OCI-LY3 (cell line): ENCODE measurements around the gene TANGO2.

Experiments
- H2AFZ ChIP-seq: fragments of 200-600, 300-600 bp; shearing (Covaris generic); 2 replicates; pipeline ENCODE4 v1.6.0; 2014; ENCODE audit warnings: antibody characterized with exemption, low read depth, low read length
- H3K27ac ChIP-seq: fragments of 200-600, 300-600 bp; sonication (generic); 2 replicates; pipeline ENCODE4 v1.5.1; 2014; ENCODE audit warnings: mild to moderate bottlenecking, low read length, moderate library complexity, mixed read lengths
- H3K27me3 ChIP-seq: fragments of 200-600, 300-600 bp; sonication (generic); 2 replicates; pipeline ENCODE4 v1.6.1; 2014; ENCODE audit warnings: low read depth, low read length, mixed read lengths
- H3K36me3 ChIP-seq: fragments of 200-600, 300-600 bp; sonication (generic); replicated peaks from 2 replicates; pipeline ENCODE3; 2014; ENCODE audit warnings: low read depth, low read length, mixed read lengths
- H3K4me1 ChIP-seq: fragments of 300-600, 200-600 bp; sonication (generic); 2 replicates; pipeline ENCODE4 v1.6.1; 2014; ENCODE audit warnings: low read length, mixed read lengths
- H3K4me2 ChIP-seq: fragments of 200-600, 300-600 bp; sonication (generic); 2 replicates; pipeline ENCODE4 v1.6.1; 2014; ENCODE audit warnings: low read length, mixed read lengths
- H3K4me3 ChIP-seq: fragments of 300-600, 200-600 bp; sonication (generic); 2 replicates; pipeline ENCODE4 v1.5.1; 2014; ENCODE audit warnings: antibody characterized with exemption, mild to moderate bottlenecking, low read length, moderate library complexity
- H3K79me2 ChIP-seq: fragments of 300-600, 200-600 bp; shearing (Covaris generic); 2 replicates; pipeline ENCODE4 v1.6.1; 2014; ENCODE audit warnings: mild to moderate bottlenecking, low read length, mixed read lengths
- H3K9ac ChIP-seq: fragments of 300-600, 200-600 bp; shearing (Covaris generic); 2 replicates; pipeline ENCODE4 v1.6.0; 2014; ENCODE audit warnings: mild to moderate bottlenecking, low read length, moderate library complexity
- H3K9me3 ChIP-seq: fragments of 200-600, 300-600 bp; shearing (Covaris generic); 2 replicates; pipeline ENCODE4 v1.6.1; 2014; ENCODE audit warnings: low read length, mixed read lengths; ENCODE audit not compliant: insufficient read depth
- H4K20me1 ChIP-seq: fragments of 200-600, 300-600 bp; sonication (generic); 2 replicates; pipeline ENCODE4 v1.6.1; 2016; ENCODE audit warnings: low read length, mixed read lengths; ENCODE audit not compliant: insufficient read depth
- CTCF ChIP-seq: fragments of 200-600, 300-600 bp; sonication (generic); IDR thresholded peaks from 2 replicates; pipeline ENCODE4 v1.5.1; 2014; ENCODE audit warnings: antibody characterized with exemption, low read length, low read depth
- EZH2phosphoT487 ChIP-seq: fragments of 200-600 bp; shearing (Covaris generic); IDR thresholded peaks from 2 replicates; pipeline ENCODE4 v1.6.1; 2018; ENCODE audit warnings: antibody characterized with exemption, mixed run types, low read depth

The TANGO2 gene

GRCh38 chr22:20044495-20045151, 23.7 kb downstream of the TANGO2 start:
- H3K9me3 ChIP-seq = no peaks in the 10 kb centered on the region
- no peak overlapping the region for H2AFZ ChIP-seq
- no peak overlapping the region for H3K9ac ChIP-seq
- no peak overlapping the region for H3K4me2 ChIP-seq
- no peaks in the 10 kb centered on the region; the same call in 1 of the 2 replicates for H4K20me1 ChIP-seq
- H3K4me3 ChIP-seq = no peak overlapping the region
- H3K36me3 ChIP-seq = peaks cover 39% of the 10 kb centered on the region
- TF ChIP-seq CTCF = no peak
- no peak for TF ChIP-seq EZH2phosphoT487
- no peaks in the 10 kb centered on the region for H3K27me3 ChIP-seq
- H3K79me2 ChIP-seq = no peaks in the 10 kb centered on the region
- H3K27ac ChIP-seq = no peak overlapping the region
- H3K4me1 ChIP-seq = no peaks in the 10 kb centered on the region

GRCh38 chr22:20046730-20047129, 25.8 kb downstream of the TANGO2 start:
- no peaks in the 10 kb centered on the region for H3K79me2 ChIP-seq
- no peak overlapping the region for H3K4me3 ChIP-seq
- no peaks in the 10 kb centered on the region for H3K4me1 ChIP-seq
- no peak overlapping the region for H3K27ac ChIP-seq
- H3K27me3 ChIP-seq = no peaks in the 10 kb centered on the region
- H2AFZ ChIP-seq = no peak overlapping the region
- no peak overlapping the region for H3K9ac ChIP-seq
- H3K4me2 ChIP-seq = no peak overlapping the region
- H4K20me1 ChIP-seq = no peaks in the 10 kb centered on the region; the same call in 1 of the 2 replicates
- TF ChIP-seq EZH2phosphoT487 = no peak
- no peak for TF ChIP-seq CTCF
- H3K36me3 ChIP-seq = peaks cover 40% of the 10 kb centered on the region
- H3K9me3 ChIP-seq = no peaks in the 10 kb centered on the region

GRCh38 chr22:20051927-20052308, 31.0 kb downstream of the TANGO2 start:
- H3K4me1 ChIP-seq = no peaks in the 10 kb centered on the region
- H3K4me2 ChIP-seq = no peak overlapping the region
- H3K36me3 ChIP-seq = peaks cover 25% of the 10 kb centered on the region
- H3K4me3 ChIP-seq = no peak overlapping the region
- H4K20me1 ChIP-seq = 0 out of 2 replicates have a peak, but pooled peaks cover 4% of the 10 kb centered on the region
- no peak overlapping the region for H2AFZ ChIP-seq
- TF ChIP-seq CTCF = no peak
- no peak for TF ChIP-seq EZH2phosphoT487
- no peak overlapping the region for H3K27ac ChIP-seq
- H3K27me3 ChIP-seq = no peaks in the 10 kb centered on the region
- H3K79me2 ChIP-seq = no peaks in the 10 kb centered on the region
- no peaks in the 10 kb centered on the region for H3K9me3 ChIP-seq
- no peak overlapping the region for H3K9ac ChIP-seq

- Histone ChIP-seq H3K36me3 (peaks cover 21% of the 10 kb centered on the region), H3K27ac (no peak overlapping the region), H3K4me1 (no peaks in the 10 kb centered on the region), H4K20me1 (0 out of 2 replicates have a peak, but pooled peaks cover 4% of the 10 kb centered on the region), H2AFZ (no peak overlapping the region), H3K4me3 (no peak overlapping the region), H3K4me2 (no peak overlapping the region), H3K79me2 (no peaks in the 10 kb centered on the region), H3K9ac (no peak overlapping the region), H3K9me3 (no peaks in the 10 kb centered on the region), H3K27me3 (no peaks in the 10 kb centered on the region)
- no peak for TF ChIP-seq EZH2phosphoT487
Measured at GRCh38 chr22:20052309-20053259, 31.7 kb downstream of the TANGO2 start.
